Fibroblast of skin of left quadriceps (primary cell): ENCODE data around the gene IDUA.

Experiments used
- DNase-seq, 2 experiments: peaks; one replicate each; pipeline ENCODE4 v3.0.0-alpha.2; 2013; ENCODE audit warnings: low read depth in 2 of 2

Gene IDUA

GRCh38 chr4:1015179-1015578, 28.3 kb downstream of the IDUA start:
- no peak for DNase-seq

DNA sequence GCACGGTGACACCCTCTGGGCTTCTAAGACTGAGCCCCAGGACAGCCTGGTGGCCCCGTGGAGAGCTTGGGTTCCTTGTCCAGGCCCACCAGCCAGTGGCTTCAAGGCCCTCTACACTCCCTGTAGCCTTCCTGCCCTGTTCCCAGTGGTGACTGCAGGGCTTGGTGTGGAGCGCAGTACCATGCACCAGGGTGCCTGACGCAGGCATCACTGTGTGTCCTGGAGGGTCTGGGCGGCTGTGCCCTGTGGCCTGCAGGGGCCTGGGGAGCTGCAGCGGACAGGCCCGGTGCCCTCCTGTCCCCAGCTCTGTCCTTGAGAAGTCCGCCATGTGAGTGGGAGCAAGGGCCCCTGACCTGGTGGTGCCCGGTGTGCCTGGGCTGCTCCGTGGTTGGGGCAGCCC, 28.9 kb downstream of the IDUA start:
- DNase-seq = no peak

GRCh38 chr4:1017211-1017610, 30.4 kb downstream of the IDUA start:
- no peak for DNase-seq

DNA sequence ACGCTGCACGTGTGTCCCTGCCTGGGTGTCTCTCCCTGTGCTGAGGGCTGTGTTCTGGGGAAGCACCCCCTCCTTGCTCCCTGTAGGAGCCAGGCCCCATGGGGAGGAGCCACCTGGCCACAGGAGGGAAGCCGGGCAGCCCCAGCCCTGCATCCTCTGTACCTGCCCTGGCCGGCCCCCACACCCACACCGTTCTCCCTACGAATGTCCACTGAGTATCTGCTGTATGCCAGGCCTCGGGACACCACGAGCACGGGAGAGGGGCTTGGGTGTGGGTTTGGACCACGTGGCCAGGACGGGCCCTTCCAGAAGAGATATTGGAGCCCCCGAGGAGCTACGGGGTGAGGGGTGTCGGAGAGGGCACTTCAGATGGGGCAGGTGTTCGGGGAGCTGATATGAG, 30.9 kb downstream of the IDUA start:
- DNase-seq = no peak

GRCh38 chr4:1018147-1019020, 31.5 kb downstream of the IDUA start:
- no peak for DNase-seq

GRCh38 chr4:1019320-1019719, 32.5 kb downstream of the IDUA start:
- DNase-seq = no peak

DNA sequence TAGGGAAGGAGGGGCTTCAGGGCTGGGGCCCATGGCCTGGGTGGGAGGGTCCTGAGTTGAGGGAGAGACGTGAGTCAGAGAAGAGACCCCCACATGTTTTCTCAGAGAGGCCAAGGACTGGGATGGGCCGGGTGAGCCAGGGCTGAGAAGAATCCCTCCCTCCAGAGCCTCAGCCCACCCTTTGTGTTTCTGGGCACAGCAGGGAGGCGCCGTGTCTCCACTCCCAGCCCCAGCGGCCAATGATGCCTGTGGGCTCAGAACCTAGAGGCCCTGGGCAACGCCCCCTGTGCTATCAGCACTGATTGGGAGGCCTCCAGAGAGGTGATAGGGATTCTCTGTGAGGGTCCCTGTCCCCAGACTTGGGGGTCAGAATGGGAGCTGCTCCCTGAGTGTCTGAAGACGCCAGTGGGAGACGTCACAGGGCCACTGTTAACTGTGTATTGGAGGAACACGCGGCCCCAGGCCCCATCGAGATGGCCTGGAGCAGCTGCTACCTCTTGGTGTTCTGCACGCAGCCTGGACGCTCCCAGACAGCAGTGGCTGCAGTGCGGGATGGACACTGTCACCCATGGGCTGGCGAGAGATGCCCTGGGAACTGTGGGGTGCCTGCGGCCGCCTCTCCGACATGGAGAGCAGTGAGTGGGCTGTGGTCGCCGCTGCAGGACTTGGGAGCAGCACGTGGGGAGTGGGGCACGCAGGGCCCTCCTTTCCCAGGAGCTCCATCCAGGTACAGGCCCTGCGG, 33.1 kb downstream of the IDUA start:
- no peak for DNase-seq

DNA sequence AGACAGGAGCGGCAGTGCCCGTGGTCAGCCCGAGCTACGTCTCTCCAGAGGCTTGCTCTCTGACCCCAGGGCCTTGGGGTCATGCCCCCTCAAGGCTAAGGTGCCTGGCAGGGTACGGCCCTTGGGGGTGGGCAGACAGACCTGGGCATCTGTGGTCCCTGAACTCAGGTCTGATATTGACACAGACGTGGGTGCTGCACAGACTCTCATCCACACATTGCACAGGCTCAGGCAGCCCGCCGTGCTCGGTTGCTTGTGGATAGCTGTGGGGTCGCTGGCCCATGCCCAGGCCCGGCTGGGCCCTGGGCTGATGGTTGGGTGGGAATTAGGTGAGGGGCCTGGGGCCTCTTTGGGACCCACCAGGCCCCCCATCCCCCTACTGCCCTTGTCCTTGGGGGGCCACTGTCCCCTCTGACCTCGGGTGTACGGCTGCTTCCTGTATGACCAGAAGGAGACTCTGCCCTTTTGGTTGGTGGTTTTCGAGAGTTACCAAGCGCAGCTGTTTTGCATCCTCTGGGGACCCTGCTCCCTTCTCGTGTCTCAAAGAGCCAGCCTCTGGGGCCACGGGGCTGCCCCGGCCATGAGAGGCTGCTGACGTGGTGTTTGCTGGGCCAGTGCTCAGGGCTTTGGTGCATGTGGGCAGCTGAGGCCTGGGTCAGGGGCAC, 34.7 kb downstream of the IDUA start:
- no peak for DNase-seq

GRCh38 chr4:1022051-1022738, 35.4 kb downstream of the IDUA start:
- DNase-seq = no peak

- DNase-seq = no peak
Measured at GRCh38 chr4:1022739-1023066, 35.9 kb downstream of the IDUA start.

DNA sequence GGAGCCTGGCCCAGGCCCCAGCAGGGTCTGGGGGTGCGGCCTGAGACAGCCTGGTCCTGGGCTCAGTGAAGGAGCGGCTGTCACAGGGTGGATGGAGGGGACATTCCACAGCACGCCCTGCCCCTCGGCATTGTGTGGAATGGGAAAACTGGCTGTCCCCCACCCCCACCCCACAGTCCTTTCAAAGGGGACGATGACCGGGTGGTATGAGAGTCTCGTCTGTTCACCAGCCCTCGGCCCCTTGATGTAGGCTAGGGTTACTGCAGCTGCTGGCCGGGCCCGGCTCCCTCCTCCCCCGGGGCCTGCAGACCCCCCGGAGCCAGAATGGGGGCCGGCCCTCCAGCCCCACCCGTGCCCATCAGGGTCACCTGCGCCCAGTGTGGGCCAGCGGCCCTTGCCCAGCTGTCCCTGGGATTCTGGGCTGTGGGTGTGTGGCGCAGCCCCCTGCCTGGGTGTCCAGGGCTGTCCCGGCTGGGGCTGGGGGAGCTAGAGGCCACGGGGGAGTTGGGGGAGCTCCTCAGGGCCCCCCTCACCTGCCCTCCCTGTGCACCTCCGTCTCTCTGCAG, 36.3 kb downstream of the IDUA start:
- no peak for DNase-seq

GRCh38 chr4:1023895-1024740, 37.3 kb downstream of the IDUA start:
- no peak for DNase-seq

DNA sequence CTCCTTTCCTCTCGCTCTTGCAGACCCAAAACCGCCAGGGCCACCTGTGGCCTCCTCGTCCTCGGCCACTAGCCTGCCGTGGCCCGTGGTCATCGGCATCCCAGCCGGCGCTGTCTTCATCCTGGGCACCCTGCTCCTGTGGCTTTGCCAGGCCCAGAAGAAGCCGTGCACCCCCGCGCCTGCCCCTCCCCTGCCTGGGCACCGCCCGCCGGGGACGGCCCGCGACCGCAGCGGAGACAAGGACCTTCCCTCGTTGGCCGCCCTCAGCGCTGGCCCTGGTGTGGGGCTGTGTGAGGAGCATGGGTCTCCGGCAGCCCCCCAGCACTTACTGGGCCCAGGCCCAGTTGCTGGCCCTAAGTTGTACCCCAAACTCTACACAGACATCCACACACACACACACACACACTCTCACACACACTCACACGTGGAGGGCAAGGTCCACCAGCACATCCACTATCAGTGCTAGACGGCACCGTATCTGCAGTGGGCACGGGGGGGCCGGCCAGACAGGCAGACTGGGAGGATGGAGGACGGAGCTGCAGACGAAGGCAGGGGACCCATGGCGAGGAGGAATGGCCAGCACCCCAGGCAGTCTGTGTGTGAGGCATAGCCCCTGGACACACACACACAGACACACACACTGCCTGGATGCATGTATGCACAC, 38.2 kb downstream of the IDUA start:
- no peak for DNase-seq

DNA sequence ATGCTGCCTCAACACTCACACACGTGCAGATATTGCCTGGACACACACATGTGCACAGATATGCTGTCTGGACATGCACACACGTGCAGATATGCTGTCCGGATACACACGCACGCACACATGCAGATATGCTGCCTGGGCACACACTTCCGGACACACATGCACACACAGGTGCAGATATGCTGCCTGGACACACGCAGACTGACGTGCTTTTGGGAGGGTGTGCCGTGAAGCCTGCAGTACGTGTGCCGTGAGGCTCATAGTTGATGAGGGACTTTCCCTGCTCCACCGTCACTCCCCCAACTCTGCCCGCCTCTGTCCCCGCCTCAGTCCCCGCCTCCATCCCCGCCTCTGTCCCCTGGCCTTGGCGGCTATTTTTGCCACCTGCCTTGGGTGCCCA, 39.3 kb downstream of the IDUA start:
- no peak for DNase-seq

GRCh38 chr4:1027219-1027914, 40.5 kb downstream of the IDUA start:
- DNase-seq = no peak

GRCh38 chr4:1027915-1028238, 41.0 kb downstream of the IDUA start:
- no peak for DNase-seq

- no peak for DNase-seq
Measured at GRCh38 chr4:1028574-1029220, 41.9 kb downstream of the IDUA start.

GRCh38 chr4:1029529-1029928, 42.7 kb downstream of the IDUA start:
- DNase-seq = no peak

GRCh38 chr4:1030031-1030430, 43.2 kb downstream of the IDUA start:
- DNase-seq = no peak
